B cell (primary cell): ENCODE results near the gene CRACR2A. TPM values are rescaled to one million over a fixed set of nuclear protein-coding genes. Genes with fewer than 3 reads are reported as not detected.

ENCODE experiments used
- ATAC-seq: fragments of 200-7000 bp; cut with Tn5 transposase; one replicate; pipeline ENCODE4 v1.10.0; 2021; ENCODE audit warnings: low read depth, mild to moderate bottlenecking, moderate number of reproducible peaks, moderate library complexity
- CTCF ChIA-PET: fragments of 350-600 bp; sonication (Branson Sonifier 250); formaldehyde crosslinking; loops from one replicate; lab custom pipeline; 2021; ENCODE audit warnings: antibody characterized with exemption, inconsistent platforms; lab: Charles Lee
- POLR2A ChIA-PET: fragments of 350-600 bp; sonication (Branson Sonifier 250); formaldehyde crosslinking; loops from one replicate; lab custom pipeline; 2021; ENCODE audit warnings: antibody characterized with exemption; lab: Charles Lee
- DNase-seq: peaks from one replicate; pipeline ENCODE4 v3.0.0; 2013
- H2AFZ ChIP-seq: 2 replicates; pipeline ENCODE4 v1.6.1; 2012; ENCODE audit warnings: mild to moderate bottlenecking, low read depth, low read length; ENCODE audit not compliant: insufficient read depth, poor library complexity, severe bottlenecking
- H3K27ac ChIP-seq, 2 donors: 1 replicate in 1 of 2; 2 replicates in 1 of 2; pipeline ENCODE4 v1.5.1; 2012 to 2013; ENCODE audit warnings: low read length in 2 of 2, mild to moderate bottlenecking in 2 of 2, moderate library complexity in 1 of 2
- H3K27me3 ChIP-seq, 4 experiments: fragments of 200-600 bp in 1 of 4; sonication (generic) in 1 of 4; replicated peaks in 1 of 4; 1 replicate in 2 of 4; 2 replicates in 2 of 4; pipeline versions ENCODE4 v1.6.1 to v1.7.0; 2013 to 2016; ENCODE audit warnings: low read length in 3 of 4, mild to moderate bottlenecking in 2 of 4, mixed read lengths in 1 of 4, moderate library complexity in 1 of 4; ENCODE audit not compliant: insufficient read depth in 4 of 4, control insufficient read depth in 3 of 4; ENCODE audit errors: control extremely low read depth in 1 of 4
- H3K36me3 ChIP-seq, 2 experiments: replicated peaks in 1 of 2; 1 replicate in 1 of 2; 2 replicates in 1 of 2; pipeline versions ENCODE4 v1.6.1 to v1.7.1; 2013; ENCODE audit warnings: low read length in 1 of 2; ENCODE audit not compliant: insufficient read depth in 2 of 2, control insufficient read depth in 1 of 2; ENCODE audit errors: control extremely low read depth in 1 of 2, extremely low read depth in 1 of 2
- H3K4me1 ChIP-seq, 2 donors: fragments of 200-600 bp in 1 of 2; sonication (generic) in 1 of 2; 1 replicate in 1 of 2; 2 replicates in 1 of 2; pipeline versions ENCODE4 v1.5.1 to v1.6.1; 2013 to 2017; ENCODE audit warnings: low read length in 2 of 2; ENCODE audit not compliant: control insufficient read depth in 2 of 2, insufficient read depth in 2 of 2
- H3K4me2 ChIP-seq: replicated peaks from 2 replicates; pipeline ENCODE3; 2012; ENCODE audit warnings: mild to moderate bottlenecking, low read depth, low read length; ENCODE audit not compliant: poor library complexity, severe bottlenecking
- H3K4me3 ChIP-seq, 5 experiments: fragments of 200-600 bp in 1 of 5; sonication (generic) in 1 of 5; 1 replicate in 3 of 5; 2 replicates in 2 of 5; pipeline versions ENCODE4 v1.5.1 to v1.7.0; 2011 to 2016; ENCODE audit warnings: low read length in 4 of 5, mild to moderate bottlenecking in 4 of 5, low read depth in 2 of 5, control low read depth in 1 of 5, moderate library complexity in 1 of 5; ENCODE audit not compliant: insufficient read depth in 1 of 5; ENCODE audit errors: control extremely low read depth in 1 of 5, extremely low read depth in 1 of 5
- H3K79me2 ChIP-seq: fragments of 200-600 bp; sonication (generic); one replicate; pipeline ENCODE4 v1.6.0; 2016; ENCODE audit warnings: low read length; ENCODE audit not compliant: control insufficient read depth, insufficient read depth
- H3K9ac ChIP-seq: fragments of 200-600 bp; sonication (generic); 2 replicates; pipeline ENCODE4 v1.6.1; 2017; ENCODE audit warnings: mild to moderate bottlenecking, low read length, moderate library complexity
- H3K9me3 ChIP-seq, 3 donors: one replicate each; pipeline versions ENCODE4 v1.6.1 to v1.7.1; 2013; ENCODE audit warnings: low read length in 2 of 3; ENCODE audit not compliant: control insufficient read depth in 2 of 3, insufficient read depth in 1 of 3; ENCODE audit errors: control extremely low read depth in 1 of 3
- H4K20me1 ChIP-seq: 2 replicates; pipeline ENCODE4 v1.6.0; 2012; ENCODE audit warnings: mild to moderate bottlenecking, low read length; ENCODE audit not compliant: insufficient read depth, control insufficient read depth, poor library complexity, severe bottlenecking
- H3K27ac Mint-ChIP-seq: one replicate; pipeline ENCODE4 v1.8.0; 2021; ENCODE audit warnings: mixed read lengths
- H3K27me3 Mint-ChIP-seq: one replicate; pipeline ENCODE4 v1.8.0; 2021; ENCODE audit warnings: mixed read lengths
- H3K4me1 Mint-ChIP-seq: one replicate; pipeline ENCODE4 v1.8.0; 2021; ENCODE audit warnings: mixed read lengths
- H3K4me3 Mint-ChIP-seq: one replicate; pipeline ENCODE4 v1.8.0; 2021; ENCODE audit warnings: mixed read lengths
- H3K9me3 Mint-ChIP-seq: one replicate; pipeline ENCODE4 v1.8.0; 2022; ENCODE audit warnings: mixed read lengths; ENCODE audit not compliant: insufficient read depth
- CTCF ChIP-seq: fragments of 200-600 bp; IDR thresholded peaks from one replicate; pipeline ENCODE4 v1.8.0; 2022; ENCODE audit warnings: antibody characterized with exemption, mild to moderate bottlenecking
- EZH2 ChIP-seq: IDR thresholded peaks from 2 replicates; pipeline ENCODE4 v1.6.1; 2012; ENCODE audit warnings: borderline replicate concordance, low read depth, mild to moderate bottlenecking, moderate library complexity, low read length; ENCODE audit not compliant: insufficient read depth, poor library complexity, severe bottlenecking
- WGBS: methylation state at CpG from one replicate; pipeline ENCODE4 v1.1.5; 2013; ENCODE audit warnings: missing lambda C conversion rate; ENCODE audit not compliant: insufficient coverage; 5-methylcytosine and 5-hydroxymethylcytosine counted together
- intact Hi-C: fragments of 100-400 bp; cut with micrococcal nuclease; formaldehyde crosslinking; loops from one replicate; pipeline ENCODE4 v1.10.0; 2022
- polyA plus RNA-seq: library from polyadenylated mRNA; depleted of rRNA; stranded (reverse); fragments of >200 nt; gene quantifications from 2 replicates; pipeline ENCODE4 v1.2.3, GENCODE V29; 2012
- total RNA-seq, 2 donors: library from RNA; stranded (reverse); fragments of 120-200 nt in 1 of 2; gene quantifications; 1 replicate in 1 of 2; 2 replicates in 1 of 2; pipeline versions ENCODE4 v1.2.3 to v1.2.4, GENCODE V29; 2013 to 2022

The CRACR2A gene
- total and polyA plus RNA-seq, 2 donors (not counting 1 experiment from before 2014, with no cell fraction given) = 15.2 to 26.1 TPM

GRCh38 chr12:3595721-3596120, 157.2 kb downstream of the CRACR2A start:
- DNase-seq (no peak), ATAC-seq (no peak)
- H3K4me3 ChIP-seq = no peak overlapping the region
- no peaks in the 10 kb centered on the region for H3K36me3 ChIP-seq
- no peak overlapping the region for H3K4me3 Mint-ChIP-seq
- H3K4me1 Mint-ChIP-seq = no peaks in the 10 kb centered on the region
- H3K27me3 ChIP-seq = no peaks in the 10 kb centered on the region
- H4K20me1 ChIP-seq = no peaks in the 10 kb centered on the region
- H3K79me2 ChIP-seq = no peaks in the 10 kb centered on the region
- intact Hi-C loops = no loop called here
- TF ChIP-seq EZH2 (no peak), CTCF (no peak)
- no peak overlapping the region for H3K27ac Mint-ChIP-seq
- no peaks in the 10 kb centered on the region for H3K4me1 ChIP-seq
- no peak overlapping the region for H3K9ac ChIP-seq
- no peak overlapping the region for H3K4me2 ChIP-seq
- H3K9me3 ChIP-seq = no peaks in the 10 kb centered on the region
- 93% methylated on average over 6 of the region's 6 CpGs for WGBS
- H3K27ac ChIP-seq = no peak overlapping the region
- H3K9me3 Mint-ChIP-seq = no peaks in the 10 kb centered on the region
- H2AFZ ChIP-seq = no peak overlapping the region
- POLR2A ChIA-PET = no interaction called here
- CTCF ChIA-PET = no interaction called here
- H3K27me3 Mint-ChIP-seq = peaks cover 16% of the 10 kb centered on the region

GRCh38 chr12:3594966-3595365, 157.9 kb downstream of the CRACR2A start:
- no peak overlapping the region for H2AFZ ChIP-seq
- no peaks in the 10 kb centered on the region for H3K79me2 ChIP-seq
- no peak overlapping the region for H3K9ac ChIP-seq
- Mint-ChIP-seq H3K27me3 (peaks cover 18% of the 10 kb centered on the region), H3K4me3 (no peak overlapping the region), H3K27ac (no peak overlapping the region), H3K4me1 (no peaks in the 10 kb centered on the region), H3K9me3 (no peaks in the 10 kb centered on the region)
- ChIA-PET POLR2A (no interaction called here), CTCF (no interaction called here)
- no peak overlapping the region for H3K27ac ChIP-seq
- no peaks in the 10 kb centered on the region for H3K36me3 ChIP-seq
- no peaks in the 10 kb centered on the region for H3K27me3 ChIP-seq
- H3K4me1 ChIP-seq = no peaks in the 10 kb centered on the region
- no peak for TF ChIP-seq CTCF
- no peak for TF ChIP-seq EZH2
- no peak overlapping the region for H3K4me3 ChIP-seq
- no peak overlapping the region for H3K4me2 ChIP-seq
- DNase-seq = no peak
- 92% methylated on average over 2 of the region's 2 CpGs for WGBS
- ATAC-seq = no peak
- no peaks in the 10 kb centered on the region for H3K9me3 ChIP-seq
- H4K20me1 ChIP-seq = no peaks in the 10 kb centered on the region
- intact Hi-C loops = no loop called here
